ENCODE data around the gene LGALS4.
"Not testable (repeated sequence)": the region's sequence is repeated elsewhere in the genome, so short reads cannot be mapped to it uniquely, and the experiment has no call there.

LGALS4 gene

DNA sequence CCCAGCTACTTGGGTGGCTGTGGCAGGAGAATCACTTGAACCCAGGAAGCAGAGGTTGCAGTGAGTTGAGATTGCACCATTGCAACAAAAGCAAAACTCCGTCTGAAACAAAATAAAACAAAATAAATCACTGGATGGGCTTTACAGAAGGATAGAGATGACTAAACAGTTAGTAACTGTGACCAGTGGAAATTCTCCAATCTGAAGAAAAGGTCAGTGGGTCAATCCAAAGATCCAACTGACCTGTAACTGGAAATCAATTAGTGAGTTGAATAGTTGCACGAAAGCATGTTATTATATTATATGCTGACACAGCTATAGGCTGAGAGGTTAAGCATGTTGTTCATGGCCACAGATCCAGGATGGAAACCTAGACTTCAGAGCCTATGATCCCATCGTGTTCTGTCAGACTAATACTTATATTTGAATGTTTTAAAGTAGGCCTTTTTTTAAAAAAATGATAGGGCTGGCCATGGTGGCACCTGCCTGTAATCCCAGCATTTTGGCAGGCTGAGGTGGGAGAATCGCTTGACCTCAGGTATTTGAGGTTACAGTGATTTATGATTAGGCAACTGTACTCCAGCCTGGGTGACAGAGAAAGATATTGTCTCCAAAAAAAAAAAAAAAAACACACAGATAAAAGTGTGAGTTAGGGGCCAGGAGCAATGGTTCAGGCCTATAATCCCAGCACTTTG is 17.4 kb upstream of the LGALS4 start:
- no peak overlapping the region for H3K4me3 ChIP-seq (ENCODE audit: low read length)
- DNase-seq (ENCODE audit: low read depth): peak; percentile 49
- TF ChIP-seq, protein P1, sequence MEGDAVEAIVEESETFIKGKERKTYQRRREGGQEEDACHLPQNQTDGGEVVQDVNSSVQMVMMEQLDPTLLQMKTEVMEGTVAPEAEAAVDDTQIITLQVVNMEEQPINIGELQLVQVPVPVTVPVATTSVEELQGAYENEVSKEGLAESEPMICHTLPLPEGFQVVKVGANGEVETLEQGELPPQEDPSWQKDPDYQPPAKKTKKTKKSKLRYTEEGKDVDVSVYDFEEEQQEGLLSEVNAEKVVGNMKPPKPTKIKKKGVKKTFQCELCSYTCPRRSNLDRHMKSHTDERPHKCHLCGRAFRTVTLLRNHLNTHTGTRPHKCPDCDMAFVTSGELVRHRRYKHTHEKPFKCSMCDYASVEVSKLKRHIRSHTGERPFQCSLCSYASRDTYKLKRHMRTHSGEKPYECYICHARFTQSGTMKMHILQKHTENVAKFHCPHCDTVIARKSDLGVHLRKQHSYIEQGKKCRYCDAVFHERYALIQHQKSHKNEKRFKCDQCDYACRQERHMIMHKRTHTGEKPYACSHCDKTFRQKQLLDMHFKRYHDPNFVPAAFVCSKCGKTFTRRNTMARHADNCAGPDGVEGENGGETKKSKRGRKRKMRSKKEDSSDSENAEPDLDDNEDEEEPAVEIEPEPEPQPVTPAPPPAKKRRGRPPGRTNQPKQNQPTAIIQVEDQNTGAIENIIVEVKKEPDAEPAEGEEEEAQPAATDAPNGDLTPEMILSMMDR (conservative IDR thresholded peaks at IDR 0.05; ENCODE audit: low read length): no peak

DNA sequence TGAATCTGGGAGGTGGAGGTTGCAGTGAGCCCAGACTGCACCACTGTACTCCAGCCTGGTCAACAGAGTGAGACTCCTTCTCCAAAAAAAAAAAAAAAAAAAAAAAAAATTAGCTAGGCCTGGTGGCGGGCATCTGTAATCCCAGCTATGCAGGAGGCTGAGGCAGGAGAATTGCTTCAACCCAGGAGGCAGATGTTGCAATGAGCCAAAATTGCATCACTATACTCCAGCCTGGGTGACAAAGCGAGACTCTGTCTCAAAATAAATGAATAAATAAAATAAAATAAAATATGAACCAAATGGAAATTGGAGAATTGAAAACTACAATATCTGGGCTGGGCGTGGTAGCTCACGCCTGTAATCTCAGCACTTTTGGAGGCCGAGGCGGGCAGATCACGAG is 16.5 kb upstream of the LGALS4 start:
- not testable (repeated sequence) for H3K4me3 ChIP-seq (ENCODE audit: low read length)
- peak; percentile 75 for DNase-seq (ENCODE audit: low read depth)

DNA sequence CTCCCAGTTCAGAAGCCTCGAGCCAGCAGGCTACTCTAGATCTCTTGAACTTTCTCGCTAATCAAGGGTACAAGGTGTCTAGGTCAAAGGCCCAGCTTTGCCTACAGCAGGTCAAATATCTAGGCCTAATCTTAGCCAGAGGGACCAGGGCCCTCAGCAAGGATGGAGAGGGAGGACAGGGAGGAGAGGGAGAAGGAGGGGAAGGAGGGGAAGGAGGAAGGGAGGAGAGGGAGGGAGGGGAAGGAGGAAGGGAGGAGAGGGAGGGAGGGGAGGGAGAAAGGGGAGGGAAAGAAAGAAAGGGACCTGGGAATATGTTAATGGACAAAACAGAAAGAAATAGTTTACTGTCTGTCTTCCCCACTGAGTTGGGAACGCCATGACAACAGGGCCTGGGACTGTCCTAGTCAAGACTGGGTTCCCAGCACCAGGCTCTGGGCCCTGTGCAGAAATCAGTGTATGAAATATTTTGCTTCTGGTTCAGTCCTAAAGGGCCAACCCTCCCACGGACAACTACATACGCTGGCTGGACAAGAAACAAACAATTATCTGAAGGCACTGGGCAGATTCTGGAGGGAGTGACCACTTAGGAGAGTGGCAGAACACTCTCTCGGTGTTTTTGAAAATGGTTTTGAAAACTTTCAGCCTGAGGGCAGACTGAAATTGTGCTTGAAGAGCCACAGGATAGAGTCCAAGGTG is 14.3 kb upstream of the LGALS4 start:
- TF ChIP-seq, protein P1 (conservative IDR thresholded peaks at IDR 0.05; ENCODE audit: low read length): no peak
- no peak for DNase-seq (ENCODE audit: low read depth)
- no peak overlapping the region for H3K4me3 ChIP-seq (ENCODE audit: low read length)

DNA sequence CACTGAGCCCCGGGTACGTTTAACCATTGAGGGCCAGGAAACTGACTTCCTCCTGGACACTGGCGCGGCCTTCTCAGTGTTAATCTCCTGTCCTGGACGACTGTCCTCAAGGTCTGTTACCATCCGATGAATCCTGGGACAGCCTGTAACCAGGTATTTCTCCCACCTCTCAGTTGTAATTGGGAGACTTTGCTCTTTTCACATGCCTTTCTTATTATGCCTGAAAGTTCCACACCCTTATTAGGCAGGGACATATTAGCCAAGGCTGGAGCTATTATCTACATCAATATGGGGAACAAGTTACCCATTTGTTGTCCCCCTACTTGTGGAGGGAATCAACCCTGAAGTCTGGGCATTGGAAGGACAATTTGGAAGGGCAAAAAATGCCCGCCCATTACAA is 13.2 kb upstream of the LGALS4 start:
- DNase-seq (ENCODE audit: low read depth); H3K4me3 ChIP-seq (ENCODE audit: low read length): not testable (repeated sequence)

DNA sequence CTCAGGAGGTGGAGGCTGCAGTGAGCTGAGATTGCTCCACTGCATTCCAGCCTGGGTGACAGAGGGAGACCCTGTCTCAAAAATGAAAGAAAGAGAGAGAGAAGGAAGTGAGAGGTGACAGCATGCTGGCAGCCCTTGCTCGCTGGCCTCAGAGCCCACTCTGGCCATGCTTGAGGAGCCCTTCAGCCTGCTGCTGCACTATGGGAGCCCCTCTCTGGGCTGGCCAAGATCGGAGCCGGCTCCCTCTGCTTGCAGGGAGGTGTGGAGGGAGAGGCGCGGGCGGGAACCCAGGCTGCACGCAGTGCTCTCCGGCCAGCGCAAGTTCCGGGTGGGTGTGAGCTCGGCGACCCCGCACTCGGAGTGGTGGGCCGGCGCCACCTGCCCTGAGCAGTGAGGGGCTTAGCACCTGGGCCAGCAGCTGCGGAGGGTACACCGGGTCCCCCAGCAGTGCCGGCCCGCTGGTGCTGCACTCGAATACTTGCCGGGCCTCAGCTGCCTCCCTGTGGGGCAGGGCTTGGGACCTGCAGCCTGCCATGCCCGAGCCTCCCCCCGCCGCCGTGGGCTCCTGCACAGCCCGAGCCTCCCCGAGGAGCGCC is 8.6 kb upstream of the LGALS4 start:
- DNase-seq (ENCODE audit: low read depth); H3K4me3 ChIP-seq (ENCODE audit: low read length): not testable (repeated sequence)

DNA sequence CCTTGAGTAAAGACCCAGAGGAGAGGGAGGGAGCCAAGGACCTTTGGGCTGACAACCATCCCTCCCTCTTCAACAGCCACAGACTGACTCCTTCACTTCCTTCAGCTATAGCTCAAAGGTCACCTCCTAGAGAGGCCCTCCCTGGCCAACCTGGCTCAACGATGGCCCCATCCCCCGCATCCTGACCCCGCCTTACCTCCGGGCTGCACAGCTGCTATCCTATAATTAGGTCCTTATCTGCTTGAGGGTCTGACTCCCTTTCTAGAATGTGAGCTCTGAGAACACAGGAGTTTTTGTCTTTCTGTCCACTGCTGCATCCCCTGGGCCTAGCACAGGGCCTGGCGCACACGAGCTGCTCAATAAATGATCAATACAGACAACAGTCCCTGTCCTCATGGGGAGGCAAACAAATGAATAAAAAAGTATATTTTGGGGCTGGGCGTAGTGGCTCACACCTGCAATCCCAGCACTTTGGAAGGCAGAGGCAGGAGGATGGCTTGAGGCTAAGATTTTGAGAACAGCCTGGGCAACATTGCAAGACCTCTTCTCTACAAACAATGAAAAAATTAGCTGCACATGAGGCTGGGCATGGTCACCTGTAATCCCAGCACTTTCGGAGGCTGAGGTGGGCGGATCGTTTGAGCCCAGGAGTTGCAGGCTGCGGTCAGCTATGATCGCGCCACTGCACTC is 6.6 kb upstream of the LGALS4 start:
- TF ChIP-seq, protein P1 (conservative IDR thresholded peaks at IDR 0.05; ENCODE audit: low read length): no peak
- H3K4me3 ChIP-seq (ENCODE audit: low read length): no peak overlapping the region
- no peak for DNase-seq (ENCODE audit: low read depth)

DNA sequence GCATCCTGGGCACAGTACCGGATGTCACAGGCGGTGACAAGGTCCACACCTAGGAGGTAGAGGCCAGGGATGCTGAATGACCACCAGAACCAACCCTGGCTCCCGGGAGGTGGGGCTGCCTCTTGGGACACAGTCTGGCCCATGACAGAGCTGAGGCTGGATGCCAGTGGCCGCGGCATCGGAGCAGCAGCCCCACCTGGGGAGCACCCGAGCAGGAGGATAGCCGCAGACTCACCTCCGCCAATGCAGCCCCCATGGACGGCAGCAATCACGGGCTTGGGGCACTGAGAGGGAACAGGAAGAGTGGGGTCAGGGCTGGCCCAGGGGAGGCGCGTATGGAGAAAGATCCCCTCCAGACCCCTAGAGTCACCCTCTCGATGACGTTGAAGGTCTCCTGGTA is 4.3 kb upstream of the LGALS4 start:
- DNase-seq (ENCODE audit: low read depth): no peak
- TF ChIP-seq, protein P1 (conservative IDR thresholded peaks at IDR 0.05; ENCODE audit: low read length): no peak
- no peak overlapping the region for H3K4me3 ChIP-seq (ENCODE audit: low read length)

DNA sequence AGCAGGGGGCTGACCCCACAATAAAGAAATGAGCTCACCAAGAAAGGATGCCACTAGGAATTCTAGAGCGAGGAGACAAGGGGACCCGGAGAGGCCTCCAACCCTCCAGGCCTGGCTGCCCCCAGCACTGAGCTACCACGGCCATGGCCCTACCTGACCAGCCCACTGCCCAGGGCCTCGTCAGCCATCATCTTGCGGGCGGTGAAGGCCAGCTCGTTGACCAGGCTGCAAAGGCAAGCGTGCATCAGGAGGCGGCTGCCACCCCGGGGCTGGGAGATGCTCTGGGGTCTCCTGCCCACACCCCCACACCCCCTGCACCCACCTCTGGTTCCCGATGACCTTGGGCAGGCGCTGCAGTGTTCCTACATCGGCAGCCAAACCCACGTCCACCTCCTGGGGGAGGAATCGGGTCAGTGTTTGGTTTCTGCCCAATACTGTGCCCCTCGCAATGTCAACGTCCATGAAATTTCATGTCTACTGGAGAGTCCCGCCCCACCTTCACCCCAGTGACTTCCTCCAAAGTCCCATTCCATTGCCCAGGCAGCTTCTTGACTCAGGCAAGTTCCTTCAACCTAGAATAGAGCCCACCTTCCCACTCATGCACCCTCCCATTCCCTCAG is 3.5 kb upstream of the LGALS4 start:
- no peak overlapping the region for H3K4me3 ChIP-seq (ENCODE audit: low read length)
- DNase-seq (ENCODE audit: low read depth): no peak
- TF ChIP-seq, protein P1 (conservative IDR thresholded peaks at IDR 0.05; ENCODE audit: low read length): no peak
